Mesodermal cell (in vitro differentiated cells): ENCODE measurements around the gene TBCD.

ENCODE experiments used
- H3K27ac ChIP-seq: 2 replicates; pipeline ENCODE4 v1.7.0; 2013; ENCODE audit warnings: mild to moderate bottlenecking, low read depth, low read length, moderate library complexity; ENCODE audit not compliant: severe bottlenecking
- H3K36me3 ChIP-seq: 2 replicates; pipeline ENCODE4 v1.7.1; 2013; ENCODE audit warnings: mild to moderate bottlenecking, low read length, moderate library complexity; ENCODE audit not compliant: control insufficient read depth, insufficient read depth
- H3K4me1 ChIP-seq: one replicate; pipeline ENCODE4 v1.7.1; 2013; ENCODE audit warnings: mild to moderate bottlenecking, low read length; ENCODE audit not compliant: insufficient read depth, control insufficient read depth, poor library complexity, severe bottlenecking
- H3K4me3 ChIP-seq: 2 replicates; pipeline ENCODE4 v1.7.0; 2013; ENCODE audit warnings: low read length, control low read depth, mild to moderate bottlenecking; ENCODE audit not compliant: insufficient read depth, poor library complexity, severe bottlenecking; ENCODE audit errors: extremely low read depth
- H3K9me3 ChIP-seq: 2 replicates; pipeline ENCODE4 v1.7.1; 2013; ENCODE audit warnings: mild to moderate bottlenecking, low read length, moderate library complexity; ENCODE audit not compliant: control insufficient read depth
- WGBS, 2 experiments: methylation state at CpG; one replicate each; pipeline ENCODE4 v1.1.5; 2013; ENCODE audit warnings: missing lambda C conversion rate in 2 of 2; ENCODE audit not compliant: insufficient coverage in 2 of 2; 5-methylcytosine and 5-hydroxymethylcytosine counted together

TBCD gene

DNA sequence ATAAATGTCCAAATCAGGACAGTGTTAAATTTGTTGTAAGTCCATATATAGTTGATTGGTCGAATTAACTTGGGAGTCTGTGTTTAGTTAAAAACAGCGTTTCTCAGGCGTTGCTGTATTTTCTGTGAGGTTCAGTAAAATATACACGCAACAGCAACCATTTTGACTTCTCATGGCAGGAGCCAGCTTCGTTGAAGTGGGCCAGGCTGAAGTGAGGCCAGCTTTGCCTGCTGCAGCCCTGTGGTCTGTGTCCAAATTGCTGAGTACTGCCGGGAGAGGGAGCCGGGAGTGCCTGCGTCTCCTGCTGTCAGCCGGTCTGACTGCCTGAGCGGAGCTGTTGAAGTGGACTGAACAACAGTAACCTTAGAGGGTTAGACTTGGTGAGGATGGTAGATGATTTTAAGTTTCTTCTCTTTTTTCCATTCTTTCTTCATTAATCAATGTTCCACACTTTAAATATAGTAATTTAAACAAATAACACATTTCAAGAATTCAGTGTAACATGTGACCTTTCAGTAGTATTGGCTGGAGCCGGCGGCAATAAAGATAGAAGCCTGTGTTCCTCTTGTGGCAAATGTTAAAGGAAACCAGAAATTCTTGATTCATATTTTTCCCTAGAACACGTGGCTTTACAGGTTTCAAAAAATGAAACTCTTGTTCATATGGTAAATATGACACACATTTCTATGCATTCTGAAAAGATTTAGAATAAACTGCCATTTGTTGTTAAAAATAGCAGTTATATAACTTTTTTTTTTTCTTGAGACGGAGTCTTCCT, 124.9 kb downstream of the TBCD start:
- peaks cover 7% of the 10 kb centered on the region for H3K36me3 ChIP-seq
- 74 to 76% methylated on average over 9 to 11 of the region's 14 CpGs for WGBS, 2 experiments
- peak overlapping the region; percentile 20 for H3K27ac ChIP-seq
- no peaks in the 10 kb centered on the region for H3K9me3 ChIP-seq
- H3K4me1 ChIP-seq, result peaks cover 17% of the 10 kb centered on the region
- no peak overlapping the region for H3K4me3 ChIP-seq

- H3K4me1 ChIP-seq, result peaks cover 17% of the 10 kb centered on the region
- no peak overlapping the region for H3K4me3 ChIP-seq
- H3K27ac ChIP-seq, result no peak overlapping the region
- H3K9me3 ChIP-seq, result no peaks in the 10 kb centered on the region
- 70 to 71% methylated on average over 4 to 5 of the region's 9 CpGs for WGBS, 2 experiments
- no peaks in the 10 kb centered on the region for H3K36me3 ChIP-seq
Observed at GRCh38 chr17:82878527-82878926, 126.7 kb downstream of the TBCD start.

DNA sequence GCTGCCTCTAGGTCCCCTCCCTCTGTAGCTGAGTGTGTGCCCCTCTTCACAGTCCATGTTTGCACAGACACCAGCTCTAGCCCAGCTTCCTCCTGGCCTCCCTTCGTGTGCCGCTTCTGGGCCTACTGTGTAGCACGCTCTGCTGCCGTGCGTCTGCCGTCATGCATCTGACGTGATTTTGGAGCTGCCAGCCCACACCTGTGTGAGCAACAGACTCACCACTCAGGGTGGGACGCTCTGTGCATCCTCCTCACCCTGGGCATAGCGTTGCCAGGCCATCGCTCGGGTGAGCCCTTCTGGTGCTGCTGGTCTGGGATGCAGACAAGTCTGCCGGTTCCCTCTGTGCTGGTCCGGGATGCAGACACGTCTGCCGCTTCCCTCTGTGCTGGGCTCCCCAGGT, 127.4 kb downstream of the TBCD start:
- peaks cover 17% of the 10 kb centered on the region for H3K4me1 ChIP-seq
- H3K27ac ChIP-seq, result no peak overlapping the region
- H3K4me3 ChIP-seq, result no peak overlapping the region
- WGBS, 2 experiments, result 94 to 97% methylated on average over 15 of the region's 15 CpGs
- no peaks in the 10 kb centered on the region for H3K36me3 ChIP-seq
- H3K9me3 ChIP-seq, result no peaks in the 10 kb centered on the region

- Histone ChIP-seq H3K4me1 (peaks cover 16% of the 10 kb centered on the region), H3K9me3 (no peaks in the 10 kb centered on the region), H3K4me3 (no peak overlapping the region), H3K36me3 (no peaks in the 10 kb centered on the region), H3K27ac (no peak overlapping the region)
- 93 to 96% methylated on average over 21 to 23 of the region's 25 CpGs for WGBS, 2 experiments
Observed at GRCh38 chr17:82880620-82881323, 128.9 kb downstream of the TBCD start.

DNA sequence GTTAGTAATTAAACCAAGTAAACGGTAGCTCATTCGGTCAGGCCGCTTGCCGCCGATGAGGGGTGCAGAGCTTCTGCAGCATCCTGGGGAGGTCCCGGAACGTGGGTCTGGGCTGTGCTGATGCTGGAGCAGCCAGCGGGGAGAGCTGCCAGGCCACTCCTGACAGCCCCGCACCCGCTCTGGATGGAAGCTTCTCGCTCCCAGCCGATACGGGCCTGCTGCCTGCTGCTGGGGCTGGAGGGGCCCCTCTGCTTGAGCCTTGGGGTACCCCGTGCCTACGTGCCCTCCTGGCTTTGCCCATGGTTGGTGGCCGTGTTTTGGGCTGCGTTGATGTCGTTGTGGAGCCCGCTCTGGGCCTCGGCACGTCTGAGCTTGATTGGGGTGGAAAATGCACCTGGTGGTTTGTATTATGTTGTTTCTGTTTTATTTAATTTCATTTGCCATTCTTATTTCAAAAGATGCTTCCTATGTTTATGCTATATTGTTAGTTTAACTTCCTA, 129.5 kb downstream of the TBCD start:
- Histone ChIP-seq H3K9me3 (no peaks in the 10 kb centered on the region), H3K4me3 (no peak overlapping the region), H3K27ac (no peak overlapping the region), H3K36me3 (no peaks in the 10 kb centered on the region), H3K4me1 (peaks cover 16% of the 10 kb centered on the region)
- WGBS, 2 experiments, result 84 to 89% methylated on average over 14 to 21 of the region's 21 CpGs

DNA sequence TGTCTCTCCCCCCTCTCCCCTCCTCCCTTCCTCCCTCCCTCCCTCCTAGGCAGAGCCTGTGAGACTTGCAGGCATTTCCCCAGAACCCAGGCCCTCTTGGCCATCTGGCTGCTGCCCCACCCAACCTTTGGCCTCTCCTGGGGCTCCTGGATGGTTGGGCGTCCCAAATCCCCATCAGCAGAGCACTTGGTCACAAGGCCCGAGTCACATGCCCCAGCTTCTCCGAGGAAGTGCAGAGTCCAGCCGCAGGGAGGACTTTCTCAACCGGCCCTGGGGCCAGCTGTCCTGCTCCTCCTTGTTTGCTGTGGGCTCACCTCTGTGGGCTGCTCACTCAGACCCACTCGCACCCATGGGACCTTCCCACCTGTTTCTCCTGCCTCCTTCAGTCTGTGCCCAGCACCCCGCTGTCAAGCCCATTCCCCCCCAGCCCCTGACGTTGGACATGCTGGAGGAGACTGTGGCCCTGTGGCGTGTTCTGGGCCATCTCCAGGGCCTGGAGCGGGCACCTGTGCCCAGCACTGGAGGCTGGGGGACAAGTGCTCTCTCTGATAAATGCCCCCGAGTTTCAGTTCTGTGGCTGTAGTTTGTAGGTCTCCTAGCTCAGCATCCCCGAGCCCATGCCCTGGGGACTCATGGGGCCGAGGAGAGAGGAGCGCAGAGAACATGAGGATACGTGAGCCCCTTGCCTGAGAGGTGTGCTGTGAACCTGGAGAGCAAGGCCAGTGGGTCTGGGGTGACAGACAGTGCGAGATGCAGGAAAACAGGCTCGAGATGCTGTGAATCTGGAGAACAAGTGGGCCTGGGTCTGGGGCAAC, 130.2 kb downstream of the TBCD start:
- H3K4me3 ChIP-seq, result no peak overlapping the region
- H3K4me1 ChIP-seq, result peaks cover 14% of the 10 kb centered on the region
- H3K36me3 ChIP-seq, result peaks cover 3% of the 10 kb centered on the region
- 91 to 93% methylated on average over 14 to 17 of the region's 17 CpGs for WGBS, 2 experiments
- no peak overlapping the region for H3K27ac ChIP-seq
- no peaks in the 10 kb centered on the region for H3K9me3 ChIP-seq

- Histone ChIP-seq H3K27ac (no peak overlapping the region), H3K4me3 (no peak overlapping the region), H3K36me3 (peaks cover 8% of the 10 kb centered on the region), H3K9me3 (no peaks in the 10 kb centered on the region), H3K4me1 (peaks cover 14% of the 10 kb centered on the region)
- 94 to 97% methylated on average over 39 of the region's 39 CpGs for WGBS, 2 experiments
Observed at GRCh38 chr17:82882715-82883418, 131.0 kb downstream of the TBCD start.

GRCh38 chr17:82883419-82884031, 131.7 kb downstream of the TBCD start:
- WGBS, 2 experiments, result 93 to 97% methylated on average over 19 to 22 of the region's 23 CpGs
- Histone ChIP-seq H3K27ac (no peak overlapping the region), H3K4me3 (no peak overlapping the region), H3K4me1 (peaks cover 14% of the 10 kb centered on the region), H3K36me3 (peaks cover 8% of the 10 kb centered on the region), H3K9me3 (no peaks in the 10 kb centered on the region)

- Histone ChIP-seq H3K27ac (no peak overlapping the region), H3K9me3 (no peaks in the 10 kb centered on the region), H3K36me3 (peaks cover 8% of the 10 kb centered on the region), H3K4me3 (no peak overlapping the region), H3K4me1 (peaks cover 14% of the 10 kb centered on the region)
- WGBS, 2 experiments, result 91 to 97% methylated on average over 21 to 23 of the region's 25 CpGs
Observed at GRCh38 chr17:82884341-82884969, 132.6 kb downstream of the TBCD start.
